Measurements from ENCODE around the gene UBE2D2. TPM values are rescaled to one million over a fixed set of nuclear protein-coding genes. Genes with fewer than 3 reads are reported as not detected.

The UBE2D2 gene
- polyA plus RNA-seq, 6 donors from 2014 or later = 374 to 562 (median 427) TPM

- peaks cover 44 to 77% (median 72%) of the 10 kb centered on the region in 3 donors for H3K4me1 Mint-ChIP-seq
- no peaks in the 10 kb centered on the region for H3K9me3 Mint-ChIP-seq
- H3K36me3 Mint-ChIP-seq = no peaks in the 10 kb centered on the region
- DNase-seq (no peak), ATAC-seq (ENCODE audit: low read depth in 2 of 2) (no peak)
- peak overlapping the region in 1 of 8 donors; percentile 72 for H3K4me3 Mint-ChIP-seq
- peak overlapping the region in 2 of 6 donors; percentile 57 to 78 for H3K27ac Mint-ChIP-seq
- no peaks in the 10 kb centered on the region for H3K27me3 Mint-ChIP-seq
These were observed 82.9 kb downstream of the UBE2D2 start for GRCh38 chr5:139644001-139644456.

- DNase-seq (no peak), ATAC-seq (ENCODE audit: low read depth in 2 of 2) (no peak)
- Mint-ChIP-seq H3K27me3 (no peaks in the 10 kb centered on the region), H3K36me3 (peaks cover 0 to 5% of the 10 kb centered on the region in 2 donors), H3K4me3 (peak overlapping the region in 4 of 8 donors; percentile 10 to 72 (median 28)), H3K9me3 (no peaks in the 10 kb centered on the region), H3K27ac (peak overlapping the region in 1 of 6 donors; percentile 51), H3K4me1 (peaks cover 39 to 69% (median 66%) of the 10 kb centered on the region in 3 donors)
These were observed 83.7 kb downstream of the UBE2D2 start for GRCh38 chr5:139644646-139645429.

DNA sequence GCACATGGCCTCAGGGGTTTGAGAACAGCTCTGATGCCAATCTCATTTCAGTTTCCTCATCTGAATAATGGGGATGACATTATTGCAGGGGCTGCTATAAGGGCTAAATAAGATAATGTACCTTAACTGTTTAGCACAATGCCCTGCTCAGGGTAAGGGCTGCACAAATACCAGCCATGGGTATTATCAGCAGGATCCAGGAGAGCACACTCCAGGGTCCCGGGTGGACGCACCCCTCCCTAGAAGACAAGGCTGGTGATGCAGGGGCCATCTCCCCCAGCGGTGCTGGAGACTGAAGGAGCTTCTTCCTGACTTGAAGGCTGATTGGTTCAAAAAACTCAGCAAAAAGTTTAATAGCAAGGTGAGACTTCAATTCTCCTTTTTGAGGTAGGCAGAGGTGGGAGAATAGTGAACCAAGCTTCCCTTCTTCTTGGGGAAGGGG is 84.3 kb downstream of the UBE2D2 start:
- peak overlapping the region in 2 of 6 donors; percentile 51 to 73 for H3K27ac Mint-ChIP-seq
- peaks cover 0 to 6% of the 10 kb centered on the region in 2 donors for H3K36me3 Mint-ChIP-seq
- peaks cover 38 to 66% (median 60%) of the 10 kb centered on the region in 3 donors for H3K4me1 Mint-ChIP-seq
- peak overlapping the region in 2 of 8 donors; percentile 57 to 72 for H3K4me3 Mint-ChIP-seq
- H3K9me3 Mint-ChIP-seq = no peaks in the 10 kb centered on the region
- no peak for ATAC-seq (ENCODE audit: low read depth in 2 of 2)
- DNase-seq = no peak
- H3K27me3 Mint-ChIP-seq = no peaks in the 10 kb centered on the region

GRCh38 chr5:139646111-139646510 is 85.0 kb downstream of the UBE2D2 start:
- peaks cover 43 to 67% (median 61%) of the 10 kb centered on the region in 3 donors for H3K4me1 Mint-ChIP-seq
- H3K27me3 Mint-ChIP-seq = no peaks in the 10 kb centered on the region
- ATAC-seq (ENCODE audit: low read depth in 2 of 2) = no peak
- H3K9me3 Mint-ChIP-seq = no peaks in the 10 kb centered on the region
- H3K27ac Mint-ChIP-seq = peak overlapping the region in 5 of 6 donors; percentile 10 to 48 (median 33)
- H3K36me3 Mint-ChIP-seq = peaks cover 0 to 6% of the 10 kb centered on the region in 2 donors
- peak overlapping the region; percentile 47 to 99 (median 90) for H3K4me3 Mint-ChIP-seq
- DNase-seq = no peak

DNA sequence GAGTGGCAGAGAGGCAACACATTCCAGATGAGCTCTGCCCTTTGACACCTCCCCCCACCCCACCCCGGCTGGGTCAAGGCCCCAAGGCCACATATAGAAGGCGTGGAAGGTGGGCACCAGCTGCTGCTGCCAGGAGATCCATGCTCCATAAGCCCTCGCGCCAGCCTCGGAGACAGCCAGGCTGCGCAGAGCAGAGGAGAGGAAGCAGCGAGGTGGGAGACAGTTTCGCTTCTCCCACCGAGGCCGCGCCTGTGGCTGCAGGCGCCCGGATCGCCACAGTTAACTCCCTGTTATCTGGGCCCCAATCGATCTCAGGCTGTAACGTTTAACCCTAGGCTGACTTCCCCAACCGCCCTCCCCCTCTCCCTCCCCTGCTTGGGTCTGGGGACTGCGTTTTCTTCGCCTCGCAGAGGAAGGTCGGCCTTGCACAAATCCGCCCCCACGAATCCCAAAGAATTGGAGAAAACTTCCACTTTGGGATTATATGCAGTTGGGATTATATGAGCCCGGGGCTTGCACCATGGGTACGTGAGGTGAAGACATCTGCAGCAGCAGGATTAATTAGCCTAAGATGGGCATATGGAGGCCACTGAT is 85.9 kb downstream of the UBE2D2 start:
- DNase-seq = no peak
- no peak for ATAC-seq (ENCODE audit: low read depth in 2 of 2)
- no peaks in the 10 kb centered on the region for H3K9me3 Mint-ChIP-seq
- H3K36me3 Mint-ChIP-seq = peaks cover 0 to 6% of the 10 kb centered on the region in 2 donors
- H3K27me3 Mint-ChIP-seq = no peaks in the 10 kb centered on the region
- peak overlapping the region in 4 of 6 donors; percentile 60 to 94 (median 82) for H3K27ac Mint-ChIP-seq
- peak overlapping the region; percentile 72 to 99 (median 90) for H3K4me3 Mint-ChIP-seq
- peaks cover 43 to 67% (median 60%) of the 10 kb centered on the region in 3 donors for H3K4me1 Mint-ChIP-seq

DNA sequence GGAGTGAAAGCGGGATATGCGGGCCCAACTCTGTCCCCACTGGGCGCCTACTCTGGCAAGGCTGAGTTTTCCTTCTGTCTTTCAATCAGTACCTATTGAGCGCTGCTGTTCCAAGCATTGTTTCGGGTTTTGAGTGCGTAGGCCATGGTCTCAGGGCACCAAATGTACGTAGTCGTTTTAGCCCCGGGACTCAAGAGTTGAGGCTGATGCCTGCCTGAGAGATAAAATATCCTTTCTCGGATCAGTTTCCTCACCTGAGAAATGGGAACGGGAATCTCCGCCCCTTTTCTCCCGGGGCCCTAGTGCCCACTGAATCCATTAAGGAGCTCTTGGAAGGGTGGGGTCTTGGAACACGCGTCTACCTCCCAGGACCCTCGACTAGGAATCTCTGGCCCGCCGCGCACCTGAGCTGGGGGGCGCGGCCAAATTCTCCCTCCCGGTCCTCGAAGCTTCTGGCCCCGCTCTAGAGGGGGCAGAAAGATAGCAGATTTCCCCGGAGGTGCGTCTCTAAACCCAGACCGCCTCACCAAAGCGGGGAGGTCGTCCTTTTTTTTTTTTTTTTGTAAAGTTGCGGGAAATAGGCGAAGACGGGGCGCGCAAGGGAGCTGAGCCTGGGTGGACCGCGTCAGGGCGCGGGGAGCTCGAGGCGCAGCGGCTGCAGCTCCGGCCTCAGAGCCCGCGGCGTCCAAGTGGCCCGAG is 86.5 kb downstream of the UBE2D2 start:
- peaks cover 0 to 6% of the 10 kb centered on the region in 2 donors for H3K36me3 Mint-ChIP-seq
- peak overlapping the region in 5 of 6 donors; percentile 25 to 94 (median 74) for H3K27ac Mint-ChIP-seq
- peak overlapping the region; percentile 72 to 99 (median 90) for H3K4me3 Mint-ChIP-seq
- DNase-seq (no peak), ATAC-seq (ENCODE audit: low read depth in 2 of 2) (no peak)
- peaks cover 49 to 68% (median 63%) of the 10 kb centered on the region in 3 donors for H3K4me1 Mint-ChIP-seq
- no peaks in the 10 kb centered on the region for H3K9me3 Mint-ChIP-seq
- H3K27me3 Mint-ChIP-seq = no peaks in the 10 kb centered on the region

DNA sequence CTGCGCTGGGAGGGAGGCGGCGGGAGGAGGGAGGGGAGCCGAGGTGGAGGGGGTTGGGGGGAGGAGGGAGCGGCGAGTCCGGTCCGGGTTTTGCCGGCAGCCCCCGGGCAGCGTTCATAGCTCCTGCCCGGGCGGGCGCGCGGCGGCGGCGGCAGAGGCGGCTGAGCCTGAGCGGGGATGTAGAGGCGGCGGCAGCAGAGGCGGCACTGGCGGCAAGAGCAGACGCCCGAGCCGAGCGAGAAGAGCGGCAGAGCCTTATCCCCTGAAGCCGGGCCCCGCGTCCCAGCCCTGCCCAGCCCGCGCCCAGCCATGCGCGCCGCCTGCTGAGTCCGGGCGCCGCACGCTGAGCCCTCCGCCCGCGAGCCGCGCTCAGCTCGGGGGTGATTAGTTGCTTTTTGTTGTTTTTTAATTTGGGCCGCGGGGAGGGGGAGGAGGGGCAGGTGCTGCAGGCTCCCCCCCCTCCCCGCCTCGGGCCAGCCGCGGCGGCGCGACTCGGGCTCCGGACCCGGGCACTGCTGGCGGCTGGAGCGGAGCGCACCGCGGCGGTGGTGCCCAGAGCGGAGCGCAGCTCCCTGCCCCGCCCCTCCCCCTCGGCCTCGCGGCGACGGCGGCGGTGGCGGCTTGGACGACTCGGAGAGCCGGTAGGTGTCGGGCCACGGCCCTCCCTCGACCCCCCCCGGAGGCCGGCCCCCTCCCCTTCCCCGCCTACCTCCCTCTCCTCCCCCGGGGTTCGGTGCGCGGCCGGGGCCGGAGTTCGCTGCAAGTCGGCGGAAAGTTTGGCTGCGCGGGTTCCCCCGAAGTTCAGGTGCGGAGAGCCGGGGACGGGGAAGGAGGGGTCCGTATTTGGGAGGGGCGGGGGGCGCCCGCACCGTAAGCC is 87.3 kb downstream of the UBE2D2 start, which contains the start of gene CXXC5:
Gene CXXC5, plus strand, starts transcription at position 145 of the 877 bp plus-strand sequence. CDS start 32,175 bp downstream, outside the sequence.
- ATAC-seq (ENCODE audit: low read depth in 2 of 2) (peak; percentile 48 to 50), DNase-seq (peak; percentile 81)
- Mint-ChIP-seq H3K4me1 (peaks cover 53 to 70% (median 69%) of the 10 kb centered on the region in 3 donors), H3K4me3 (peak within 1 kb of the TSS; percentile 83 to 99 (median 98)), H3K9me3 (no peaks in the 10 kb centered on the region), H3K27me3 (no peaks in the 10 kb centered on the region), H3K36me3 (peaks cover 0 to 6% of the 10 kb centered on the region in 2 donors), H3K27ac (peak within 1 kb of the TSS in 5 of 6 donors; percentile 69 to 99 (median 88))

- H3K4me3 Mint-ChIP-seq = peak overlapping the region; percentile 83 to 99 (median 98)
- H3K27ac Mint-ChIP-seq = peak overlapping the region; percentile 88 to 99 (median 96)
- peaks cover 54 to 71% (median 69%) of the 10 kb centered on the region in 3 donors for H3K4me1 Mint-ChIP-seq
- no peaks in the 10 kb centered on the region for H3K9me3 Mint-ChIP-seq
- DNase-seq = peak; percentile 74
- no peaks in the 10 kb centered on the region for H3K27me3 Mint-ChIP-seq
- ATAC-seq (ENCODE audit: low read depth in 2 of 2) = peak; percentile 13 to 31
- H3K36me3 Mint-ChIP-seq = peaks cover 0 to 6% of the 10 kb centered on the region in 2 donors
These were observed 88.2 kb downstream of the UBE2D2 start for GRCh38 chr5:139649082-139649991.

GRCh38 chr5:139650031-139650688 is 89.0 kb downstream of the UBE2D2 start:
- peaks cover 55 to 71% (median 69%) of the 10 kb centered on the region in 3 donors for H3K4me1 Mint-ChIP-seq
- H3K27me3 Mint-ChIP-seq = no peaks in the 10 kb centered on the region
- DNase-seq = no peak
- peak overlapping the region; percentile 83 to 99 (median 98) for H3K4me3 Mint-ChIP-seq
- no peaks in the 10 kb centered on the region for H3K9me3 Mint-ChIP-seq
- H3K27ac Mint-ChIP-seq = peak overlapping the region; percentile 88 to 99 (median 96)
- peaks cover 0 to 6% of the 10 kb centered on the region in 2 donors for H3K36me3 Mint-ChIP-seq
- no peak for ATAC-seq (ENCODE audit: low read depth in 2 of 2)

GRCh38 chr5:139650689-139651042 is 89.5 kb downstream of the UBE2D2 start:
- H3K9me3 Mint-ChIP-seq = no peaks in the 10 kb centered on the region
- peak overlapping the region; percentile 44 to 94 (median 92) for H3K27ac Mint-ChIP-seq
- ATAC-seq (ENCODE audit: low read depth in 2 of 2) (no peak), DNase-seq (no peak)
- H3K4me3 Mint-ChIP-seq = peak overlapping the region; percentile 78 to 99 (median 98)
- peaks cover 0 to 6% of the 10 kb centered on the region in 2 donors for H3K36me3 Mint-ChIP-seq
- no peaks in the 10 kb centered on the region for H3K27me3 Mint-ChIP-seq
- peaks cover 58 to 70% (median 69%) of the 10 kb centered on the region in 3 donors for H3K4me1 Mint-ChIP-seq

All from naive B cell (primary cell).